NCI-H2171 (cell line): Measurements from ENCODE around the gene FUT2.

Source experiments
- DNase-seq: peaks from one replicate; lab custom pipeline; 2025; lab: John Stamatoyannopoulos, UW

FUT2 gene

DNA sequence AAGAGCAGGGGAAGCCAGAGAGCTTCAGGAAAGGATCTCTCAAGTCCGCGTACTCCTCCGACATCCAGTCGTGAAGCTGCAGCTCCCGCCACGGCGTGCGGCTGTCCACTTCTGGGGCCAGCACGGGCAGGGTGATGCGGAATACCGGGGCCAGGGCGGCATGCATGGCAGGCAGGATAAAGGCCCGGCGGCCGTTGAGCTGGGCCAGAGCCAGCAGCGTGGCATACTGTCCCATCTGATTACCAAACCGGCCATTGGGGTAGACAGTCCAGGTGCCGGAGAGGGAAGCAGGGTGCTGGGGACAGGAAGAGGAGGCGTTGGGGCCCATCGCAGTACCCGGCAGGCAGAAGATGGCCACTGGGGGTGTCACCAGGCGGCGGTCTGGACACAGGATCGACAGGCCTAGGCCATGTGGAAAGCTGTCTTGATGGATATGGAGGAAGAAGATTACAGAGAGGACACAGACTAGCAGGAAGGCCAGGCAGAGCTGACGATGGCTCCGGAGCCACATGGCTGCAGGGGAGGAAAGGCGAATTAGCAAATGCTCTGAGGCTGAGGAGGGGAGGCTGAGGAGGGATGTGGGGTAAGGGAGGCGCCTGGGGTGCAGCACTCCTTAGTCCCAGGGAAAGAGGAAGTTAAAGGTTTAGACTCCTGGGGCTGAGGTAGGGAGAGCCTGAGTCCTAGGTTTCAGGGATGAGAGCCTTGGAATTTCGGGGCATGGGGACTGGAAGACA, 55.2 kb downstream of the FUT2 start:
- no peak for DNase-seq

DNA sequence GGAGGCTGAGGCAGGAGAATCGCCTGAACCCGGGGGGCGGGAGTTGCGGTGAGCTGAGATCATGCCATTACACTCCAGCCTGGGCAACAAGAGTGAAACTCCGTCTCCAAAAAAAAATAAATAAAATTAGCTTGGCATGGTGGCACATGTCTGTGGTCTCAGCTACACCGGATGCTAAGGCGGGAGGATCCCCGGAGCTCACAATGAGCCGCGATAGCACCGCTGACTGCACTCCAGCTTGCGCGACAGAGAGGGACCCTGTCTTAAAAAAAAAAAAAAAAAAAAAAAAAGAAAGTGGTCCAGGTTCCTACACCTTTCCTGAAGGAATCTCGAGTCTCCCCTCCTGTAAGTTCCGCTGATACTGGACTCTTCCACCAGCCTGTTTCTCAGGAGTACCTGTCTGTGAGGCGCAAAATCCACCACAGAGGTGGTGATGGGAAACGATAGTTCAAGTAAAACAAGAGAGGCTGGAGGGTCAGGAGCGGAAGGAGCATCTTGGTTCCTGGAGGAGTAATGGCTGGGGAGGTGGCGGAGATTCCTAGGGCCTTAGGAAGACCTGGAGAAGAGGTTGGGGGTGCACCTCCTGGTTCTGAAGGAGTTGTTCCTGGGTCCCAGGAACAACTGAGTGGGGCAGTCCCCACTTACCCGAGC, 56.2 kb downstream of the FUT2 start:
- no peak for DNase-seq

GRCh38 chr19:48752496-48753365, 57.0 kb downstream of the FUT2 start, which contains the start of gene FUT1:
TSS of gene FUT1 (minus strand) at chr19:48752641. CDS start at chr19:48751281, 1,360 bp downstream.
- DNase-seq = peak; percentile 95

DNA sequence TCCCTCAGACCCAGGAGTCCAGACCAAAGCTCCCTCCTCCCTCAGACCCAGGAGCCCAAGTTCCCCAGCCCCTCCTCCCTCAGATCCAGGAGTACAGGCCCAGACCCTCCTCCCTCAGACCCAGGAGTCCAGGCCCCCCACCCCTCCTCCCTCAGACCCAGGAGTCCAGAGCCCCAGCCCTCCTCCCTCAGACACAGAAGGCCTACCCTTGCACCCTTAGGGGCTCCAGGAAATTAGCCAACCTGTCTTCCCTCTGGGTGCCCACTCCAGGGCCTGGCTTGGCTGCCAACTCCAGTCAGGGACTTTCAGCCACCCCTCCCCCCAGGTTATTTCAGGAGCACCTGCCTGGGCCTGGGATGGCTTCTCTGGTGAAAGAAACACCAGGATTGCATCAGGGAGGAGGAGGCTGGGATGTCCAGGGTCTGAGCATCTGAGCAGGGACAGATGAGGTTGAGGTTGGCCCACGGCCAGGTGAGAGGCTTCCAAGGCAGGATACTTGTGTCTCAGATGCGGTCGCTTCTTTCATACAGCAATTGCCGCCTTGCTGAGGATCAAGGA, 59.4 kb downstream of the FUT2 start, which contains the start of gene FGF21:
TSS of gene FGF21 (plus strand) at position 441 of the 558 bp plus-strand sequence. CDS start 713 bp downstream, outside the sequence.
- no peak for DNase-seq
